Retinal pigment epithelial cell (primary cell): ENCODE results near the gene NR6A1.

ENCODE experiments used
- DNase-seq: peaks from one replicate; pipeline ENCODE4 v3.0.0-alpha.2; 2010; ENCODE audit warnings: low read depth
- H3K4me3 ChIP-seq: 2 replicates; pipeline ENCODE4 v1.5.1; 2011; ENCODE audit warnings: mild to moderate bottlenecking, low read length, control low read depth, moderate library complexity
- CTCF ChIP-seq: conservative IDR thresholded peaks from 2 replicates; pipeline ENCODE4 v1.5.1; 2011; ENCODE audit warnings: low read depth, low read length, control low read depth, inconsistent platforms

The NR6A1 gene

GRCh38 chr9:124503713-124504529 is 267.2 kb downstream of the NR6A1 start:
- TF ChIP-seq CTCF, result no peak
- H3K4me3 ChIP-seq, result no peak overlapping the region
- no peak for DNase-seq

- no peak for TF ChIP-seq CTCF
- no peak for DNase-seq
- no peak overlapping the region for H3K4me3 ChIP-seq
These were observed 268.1 kb downstream of the NR6A1 start for GRCh38 chr9:124502711-124503702.

- no peak for TF ChIP-seq CTCF
- no peak for DNase-seq
- no peak overlapping the region for H3K4me3 ChIP-seq
These were observed 269.3 kb downstream of the NR6A1 start for GRCh38 chr9:124501771-124502320.

GRCh38 chr9:124500796-124501611 is 270.1 kb downstream of the NR6A1 start:
- no peak overlapping the region for H3K4me3 ChIP-seq
- DNase-seq, result no peak
- TF ChIP-seq CTCF, result no peak

- no peak for DNase-seq
These were observed 270.9 kb downstream of the NR6A1 start for GRCh38 chr9:124500028-124500795.

More at GRCh38 chr9:124500028-124500795, 270.9 kb downstream of the NR6A1 start:
- TF ChIP-seq CTCF, result no peak
- no peak overlapping the region for H3K4me3 ChIP-seq
